HT-29 (cell line): ENCODE measurements around the gene CRLF1. TPM values are rescaled to one million over a fixed set of nuclear protein-coding genes. Genes with fewer than 3 reads are reported as not detected.

ENCODE experiments used
- DNase-seq: peaks from one replicate; pipeline ENCODE4 v3.0.0-alpha.2; 2015; ENCODE audit warnings: low spot score
- small RNA-seq: library from RNA; depleted of rRNA; stranded (forward); fragments of <200 nt; gene quantifications from one replicate; pipeline ENCODE3, GENCODE V24; 2014
- total RNA-seq: library from RNA; depleted of rRNA; stranded (reverse); fragments of >200 nt; shearing (Covaris generic); gene quantifications from 2 replicates; pipeline ENCODE4 v1.2.3, GENCODE V29; 2014; rRNA removed

Gene CRLF1
- total RNA-seq, 1 experiment from 2014 or later = not detected

GRCh38 chr19:18558604-18559003 lies 48.0 kb downstream of the CRLF1 start:
- DNase-seq = no peak

- no peak for DNase-seq
These were observed 48.4 kb downstream of the CRLF1 start for GRCh38 chr19:18558202-18558555.

- DNase-seq = peak; percentile 90
These were observed 49.0 kb downstream of the CRLF1 start, which contains the start of gene KXD1 for GRCh38 chr19:18557411-18558201. TSS of gene KXD1 (plus strand) at chr19:18557870. CDS start at chr19:18562057, 4,187 bp downstream.

GRCh38 chr19:18551631-18552030 lies 55.0 kb downstream of the CRLF1 start:
- no peak for DNase-seq

- DNase-seq = peak; percentile 87
These were observed 62.7 kb downstream of the CRLF1 start for GRCh38 chr19:18543814-18544475.

Small RNA genes within 50 kb of the gene (small RNA-seq; reads per million reads assigned to genes)
- not detected for gene RN7SL155P

Other genes starting within 250 kb of the CRLF1 start
- 529 and 584 TPM in 2 replicates for gene GDF15, start 220.6 kb downstream of the CRLF1 start, total RNA-seq
- not detected in 2 replicates for gene LRRC25, start 209.2 kb downstream of the CRLF1 start, total RNA-seq
- 78.0 and 87.1 TPM in 2 replicates for gene SSBP4, start 187.4 kb downstream of the CRLF1 start, total RNA-seq
- gene ISYNA1, start 168.7 kb downstream of the CRLF1 start, total RNA-seq = 5.3 and 14.9 TPM in 2 replicates
- gene ELL, start 84.7 kb downstream of the CRLF1 start, total RNA-seq = 16.0 and 20.7 TPM in 2 replicates
- gene FKBP8, start 63.2 kb downstream of the CRLF1 start, total RNA-seq = 257 and 277 TPM in 2 replicates
- gene KXD1, start 48.9 kb downstream of the CRLF1 start, total RNA-seq = 109 and 126 TPM in 2 replicates
- gene UBA52, start 34.9 kb downstream of the CRLF1 start, total RNA-seq = 660 TPM in 2 replicates
- 125 and 132 TPM in 2 replicates for gene REX1BD, start 18.0 kb downstream of the CRLF1 start, total RNA-seq
- gene TMEM59L, start 6.1 kb upstream of the CRLF1 start, total RNA-seq = 0.10 TPM in 1 of 2 replicates, not detected in the other
- 4.5 and 5.9 TPM in 2 replicates for gene KLHL26, start 30.2 kb upstream of the CRLF1 start, total RNA-seq
- 4.1 and 4.7 TPM in 2 replicates for gene CRTC1, start 76.9 kb upstream of the CRLF1 start, total RNA-seq
- gene COMP, start 184.5 kb upstream of the CRLF1 start, total RNA-seq = not detected in 2 replicates
- gene UPF1, start 225.2 kb upstream of the CRLF1 start, total RNA-seq = 73.7 and 79.5 TPM in 2 replicates